Medulla oblongata (tissue), 1 donor: ENCODE data around the gene MEX3D.

ENCODE experiments used
- DNase-seq: peaks from one replicate; pipeline ENCODE4 v3.0.0-alpha.2; 2015; ENCODE audit errors: extremely low spot score

Gene MEX3D

DNA sequence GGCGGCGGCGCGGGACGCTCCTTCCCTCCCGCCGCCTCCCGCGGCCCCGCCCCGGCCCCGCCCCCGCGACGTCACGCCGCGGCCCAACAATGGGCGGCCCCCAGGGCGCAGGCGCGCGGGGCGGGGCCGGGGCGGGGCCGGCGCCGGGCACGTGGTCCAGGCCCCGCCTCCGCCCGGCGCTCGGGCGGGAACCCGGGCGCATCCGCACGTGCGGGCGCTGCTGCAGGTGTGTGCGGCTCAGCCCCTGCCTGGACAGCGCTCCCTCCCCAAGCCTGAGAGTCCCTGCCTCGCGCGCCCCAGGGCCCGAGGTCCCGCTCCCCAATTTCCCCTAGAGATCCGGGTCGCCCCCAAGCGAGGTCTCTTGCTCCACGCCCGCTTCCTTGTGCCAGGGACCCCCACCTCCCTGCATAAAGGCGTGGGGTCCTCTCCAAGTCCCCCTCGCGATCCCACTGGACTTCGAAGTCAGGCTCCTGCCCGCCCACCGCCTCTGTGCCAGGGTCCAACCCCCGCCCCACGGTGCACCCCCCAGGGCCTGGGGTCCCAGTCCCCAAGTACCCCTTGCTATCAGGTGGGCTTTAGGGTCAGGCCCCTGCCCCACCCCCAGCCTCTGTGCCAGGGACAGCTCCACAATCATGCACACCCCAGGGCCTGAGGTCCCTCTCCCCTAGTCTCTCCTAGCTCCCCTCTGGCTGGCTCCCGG lies at the start of gene MEX3D:
Gene MEX3D, minus strand, starts transcription at position 6 of the 700 bp plus-strand sequence. CDS start 267 bp downstream, outside the sequence.
- peak; percentile 76 for DNase-seq

DNA sequence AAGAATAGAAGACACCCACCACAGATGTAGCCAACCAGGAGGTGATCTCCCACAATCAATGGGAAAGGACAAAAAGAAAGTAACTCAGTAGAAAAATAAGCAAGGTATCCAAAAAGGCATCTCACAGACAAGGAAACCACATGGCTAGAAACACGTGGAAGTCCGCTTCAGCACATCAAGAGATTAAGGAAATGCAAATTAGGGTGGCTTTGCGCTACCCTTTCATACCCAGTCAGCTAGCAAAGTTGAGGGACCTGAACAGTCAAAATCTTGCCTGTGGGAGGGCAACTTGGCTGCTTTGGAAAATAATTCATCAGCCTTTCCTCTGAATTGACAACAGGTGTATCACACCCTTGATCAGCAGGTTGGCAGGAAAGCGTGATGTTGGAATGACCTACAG lies 48.8 kb upstream of the MEX3D start:
- DNase-seq: no peak

DNA sequence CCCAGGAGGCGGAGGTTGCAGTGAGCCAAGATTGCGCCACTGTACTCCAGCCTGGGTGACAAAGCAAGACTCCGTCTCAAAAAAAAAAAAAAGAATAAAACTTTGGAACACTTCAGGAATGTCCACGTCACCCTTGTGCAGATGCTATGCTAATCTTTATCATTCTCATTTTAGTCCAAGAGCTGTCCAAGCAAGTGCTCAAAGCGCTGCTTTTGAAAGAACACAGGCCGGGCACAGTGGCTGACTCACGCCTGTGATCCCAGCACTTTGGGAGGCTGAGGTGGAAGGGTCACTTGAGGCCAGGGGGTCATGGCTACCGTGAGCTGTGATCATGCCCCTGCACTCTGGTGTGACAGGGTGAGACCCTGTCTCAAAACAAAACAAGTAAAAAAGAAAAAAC lies 48.3 kb upstream of the MEX3D start:
- no peak for DNase-seq

DNA sequence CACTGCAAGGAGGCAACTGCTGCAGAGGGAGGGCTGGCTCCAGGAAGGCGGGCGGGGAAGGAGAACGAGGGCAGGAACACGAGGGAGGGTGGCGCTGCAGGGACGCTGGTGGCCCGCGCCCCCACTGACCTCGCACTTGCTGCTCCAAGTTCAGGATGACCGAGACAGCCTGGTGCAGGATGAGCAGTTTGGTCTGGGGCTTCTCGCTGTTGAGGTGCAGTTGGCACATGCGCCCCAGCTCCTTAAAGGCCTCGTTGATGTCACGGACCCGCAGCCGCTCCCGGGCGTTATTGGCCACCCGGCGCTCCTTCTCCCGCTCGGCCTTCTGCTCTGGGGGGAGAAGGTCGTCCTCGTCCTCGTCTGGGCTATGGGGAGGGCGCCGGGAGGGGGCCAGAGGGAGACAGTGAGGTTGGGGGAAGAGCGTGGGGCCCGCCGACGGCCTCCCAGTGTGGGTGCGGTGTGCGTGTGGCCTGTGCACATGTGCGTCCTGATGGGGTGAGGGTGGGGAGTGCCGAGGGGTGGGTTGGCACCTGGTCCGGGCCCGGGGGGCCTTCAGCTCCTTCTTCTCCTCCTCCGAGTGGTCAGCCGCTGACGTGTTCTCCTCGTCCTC lies 47.1 kb upstream of the MEX3D start:
- DNase-seq: no peak

DNA sequence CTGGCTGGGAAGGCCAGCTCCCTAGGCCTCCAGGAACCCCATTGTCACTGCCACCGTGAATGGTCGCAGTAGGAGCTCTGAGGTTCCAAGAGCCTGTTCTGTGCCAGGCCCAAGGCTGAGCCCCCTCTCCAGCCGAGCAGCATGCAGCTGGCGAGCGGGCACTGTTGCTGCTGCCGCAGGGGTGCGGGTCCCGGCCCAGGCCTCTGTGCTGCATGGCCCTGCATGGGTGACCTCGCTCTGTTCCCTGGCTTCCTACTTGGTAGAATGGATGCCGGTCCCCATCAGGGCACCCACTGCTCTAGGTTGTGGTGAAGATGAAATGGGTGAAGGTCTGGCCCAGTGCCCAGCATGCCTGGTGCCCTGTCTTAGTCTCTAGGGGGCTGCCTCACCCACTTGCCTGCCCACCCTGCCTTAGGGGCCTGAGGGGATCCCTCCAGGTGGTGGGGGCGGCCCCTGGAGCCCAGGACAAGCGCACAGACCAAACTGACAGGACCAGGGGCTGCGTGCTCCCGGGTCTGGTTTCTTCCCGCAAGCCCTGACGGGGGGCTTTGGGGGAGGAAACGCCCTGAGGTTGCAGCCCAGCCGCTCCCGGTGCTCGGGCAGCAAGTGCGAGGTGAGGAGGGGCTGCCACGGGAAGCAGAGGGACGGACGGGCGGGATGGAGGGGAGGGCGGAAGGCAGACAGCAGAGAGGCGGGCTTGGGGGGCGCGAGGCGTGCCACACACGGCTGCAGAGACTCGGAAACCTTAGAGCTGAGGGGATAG lies 45.9 kb upstream of the MEX3D start:
- no peak for DNase-seq

DNA sequence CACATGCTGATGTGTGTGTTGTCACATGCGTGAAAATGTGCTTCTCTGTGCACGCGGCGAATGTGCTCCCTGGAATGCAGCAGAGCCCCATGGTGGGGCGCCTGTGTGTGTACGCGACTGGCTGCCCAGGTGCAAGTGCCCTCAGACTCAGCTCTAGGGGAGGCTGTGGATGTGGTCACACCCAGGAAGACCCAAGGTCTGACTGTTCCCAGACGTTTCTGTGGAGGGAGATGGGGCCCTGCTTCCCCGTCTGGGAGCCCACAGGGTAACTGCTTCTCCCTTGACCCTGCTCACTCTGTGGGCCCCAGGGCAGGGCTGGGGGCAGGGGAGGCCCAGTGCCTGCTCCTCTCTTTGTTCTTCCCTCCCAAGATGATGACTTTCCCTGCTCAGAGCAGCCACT lies 45.0 kb upstream of the MEX3D start:
- no peak for DNase-seq

DNA sequence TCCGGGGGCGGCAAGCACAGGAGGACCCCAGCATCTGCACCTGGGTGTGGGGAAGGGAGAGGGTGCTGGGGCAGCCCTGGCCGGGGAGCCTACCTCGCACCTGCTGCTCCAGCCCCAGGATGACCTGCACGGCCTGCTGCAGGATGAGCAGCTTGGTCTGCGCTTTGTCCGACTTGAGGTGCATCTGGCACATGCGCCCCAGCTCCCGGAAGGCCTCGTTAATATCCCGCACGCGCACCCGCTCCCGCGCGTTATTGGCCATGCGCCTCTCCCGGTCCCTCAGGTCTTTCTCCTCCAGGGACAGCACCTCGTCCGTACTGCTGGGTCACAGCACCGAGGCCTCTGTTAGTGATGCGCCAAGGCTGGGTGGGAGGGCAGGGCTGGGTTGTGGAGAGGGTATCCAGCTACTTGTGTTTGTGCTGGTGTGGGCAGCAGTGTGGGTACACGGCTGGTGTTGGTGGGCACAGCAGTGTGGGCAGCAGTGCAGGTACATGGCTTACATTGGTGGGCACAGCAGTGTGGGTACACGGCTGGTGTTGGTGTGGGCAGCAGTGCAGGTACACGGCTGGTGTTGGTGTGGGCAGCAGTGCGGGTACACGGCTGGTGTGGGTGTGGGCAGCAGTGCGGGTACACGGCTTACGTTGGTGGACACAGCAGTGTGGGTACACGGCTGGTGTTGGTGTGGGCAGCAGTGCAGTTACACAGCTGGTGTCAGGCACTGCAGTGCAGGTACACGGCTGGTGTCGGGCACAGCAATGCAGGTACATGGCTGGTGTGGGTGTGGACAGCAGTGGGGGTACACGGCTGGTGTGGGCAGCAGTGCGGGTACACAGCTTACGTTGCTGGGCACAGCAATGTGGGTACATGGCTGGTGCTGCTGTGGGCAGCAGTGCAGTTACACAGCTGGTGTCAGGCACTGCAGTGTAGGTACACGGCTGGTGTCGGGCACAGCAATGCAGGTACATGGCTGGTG lies 44.3 kb upstream of the MEX3D start:
- no peak for DNase-seq

DNA sequence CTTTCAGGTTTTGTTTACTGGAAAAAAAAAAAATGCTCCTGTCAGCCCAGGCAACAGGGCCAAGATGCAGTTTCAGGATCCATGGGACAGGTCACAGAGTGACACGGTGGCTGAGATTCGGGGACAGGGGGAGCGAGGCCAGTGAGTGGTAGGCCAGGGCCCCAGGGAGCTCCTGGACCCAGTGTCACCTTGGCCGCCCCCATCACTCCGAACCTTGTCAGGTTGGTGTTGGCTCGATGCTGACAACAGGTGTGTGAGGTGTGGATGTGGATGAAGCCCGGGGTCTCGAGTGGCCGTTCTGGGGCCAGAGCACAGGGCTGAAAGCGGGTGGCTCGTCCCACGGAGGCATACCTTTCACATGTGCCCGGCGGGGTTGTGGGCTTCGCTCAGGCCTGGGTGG lies 43.2 kb upstream of the MEX3D start:
- DNase-seq: no peak

DNA sequence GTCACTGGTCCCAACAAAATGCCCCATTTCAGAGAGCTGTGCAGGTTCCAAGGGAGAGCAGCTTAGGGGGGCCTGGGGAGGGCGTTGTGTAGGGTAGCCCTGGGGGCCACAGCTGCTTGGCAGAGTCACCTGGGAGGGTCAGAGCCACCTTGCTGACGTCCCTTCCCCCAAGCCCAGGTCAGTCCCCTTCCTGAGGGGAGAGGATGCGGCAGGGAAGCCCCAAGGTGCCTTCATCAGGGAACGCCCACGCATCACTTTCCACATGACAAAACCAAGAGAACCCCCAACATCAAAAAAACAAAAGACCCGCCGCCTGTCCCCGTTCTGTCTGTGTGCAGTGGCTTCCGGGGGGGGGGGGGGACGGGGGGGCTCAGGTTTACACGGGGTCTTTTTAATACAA lies 42.5 kb upstream of the MEX3D start:
- DNase-seq: no peak

DNA sequence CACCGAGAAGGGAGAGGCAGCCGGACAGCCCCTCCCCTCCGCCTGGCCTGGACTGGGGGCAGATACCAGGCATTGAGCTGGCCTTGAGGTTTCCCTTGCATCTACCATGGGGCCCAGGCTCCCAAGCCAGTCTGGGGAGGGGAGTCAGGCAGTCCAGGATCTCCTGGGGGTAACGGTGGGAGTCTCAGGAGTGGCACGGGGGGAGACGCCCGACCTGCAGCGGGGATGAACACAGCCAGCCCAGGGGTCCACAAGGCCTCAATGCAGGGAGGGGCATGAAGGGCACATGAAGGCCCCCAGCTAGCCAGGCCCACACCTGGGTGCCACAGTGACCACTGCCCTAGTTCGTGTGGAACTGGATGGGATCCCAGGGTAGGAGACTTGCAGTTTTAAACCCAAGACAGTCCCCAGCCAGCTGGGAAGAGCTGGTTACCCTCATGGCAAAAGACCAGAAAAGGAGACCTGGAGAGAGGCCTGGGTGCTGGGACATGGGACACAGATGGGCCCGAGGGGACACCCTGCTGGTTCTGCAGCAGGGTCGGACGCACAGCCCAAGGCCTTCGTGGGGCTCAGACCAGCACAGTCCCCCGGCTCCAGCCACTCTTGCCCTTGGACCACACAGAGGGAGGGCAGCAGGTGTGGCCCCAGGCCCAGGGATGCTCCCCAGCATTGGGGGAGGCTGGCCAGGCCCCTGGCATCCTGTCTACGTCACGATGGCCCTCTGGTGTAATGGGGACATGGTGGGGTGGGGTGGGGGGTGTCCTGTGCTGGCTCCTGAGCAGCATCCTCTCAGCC lies 41.8 kb upstream of the MEX3D start:
- DNase-seq: no peak

DNA sequence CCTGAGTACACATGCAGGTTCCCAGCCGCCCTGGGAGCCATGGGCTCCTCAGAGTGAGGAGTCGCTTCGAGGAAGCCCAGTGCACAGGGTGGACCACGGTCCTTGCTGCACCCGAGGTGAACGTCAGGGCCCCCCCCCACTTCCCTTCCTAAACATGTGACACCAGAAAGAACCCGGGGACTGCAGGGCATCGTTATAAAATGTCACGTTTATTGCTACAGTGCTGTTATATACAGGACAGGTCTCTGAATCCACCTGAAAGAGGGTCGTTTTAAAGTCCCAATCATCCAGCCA lies 40.9 kb upstream of the MEX3D start:
- no peak for DNase-seq

DNA sequence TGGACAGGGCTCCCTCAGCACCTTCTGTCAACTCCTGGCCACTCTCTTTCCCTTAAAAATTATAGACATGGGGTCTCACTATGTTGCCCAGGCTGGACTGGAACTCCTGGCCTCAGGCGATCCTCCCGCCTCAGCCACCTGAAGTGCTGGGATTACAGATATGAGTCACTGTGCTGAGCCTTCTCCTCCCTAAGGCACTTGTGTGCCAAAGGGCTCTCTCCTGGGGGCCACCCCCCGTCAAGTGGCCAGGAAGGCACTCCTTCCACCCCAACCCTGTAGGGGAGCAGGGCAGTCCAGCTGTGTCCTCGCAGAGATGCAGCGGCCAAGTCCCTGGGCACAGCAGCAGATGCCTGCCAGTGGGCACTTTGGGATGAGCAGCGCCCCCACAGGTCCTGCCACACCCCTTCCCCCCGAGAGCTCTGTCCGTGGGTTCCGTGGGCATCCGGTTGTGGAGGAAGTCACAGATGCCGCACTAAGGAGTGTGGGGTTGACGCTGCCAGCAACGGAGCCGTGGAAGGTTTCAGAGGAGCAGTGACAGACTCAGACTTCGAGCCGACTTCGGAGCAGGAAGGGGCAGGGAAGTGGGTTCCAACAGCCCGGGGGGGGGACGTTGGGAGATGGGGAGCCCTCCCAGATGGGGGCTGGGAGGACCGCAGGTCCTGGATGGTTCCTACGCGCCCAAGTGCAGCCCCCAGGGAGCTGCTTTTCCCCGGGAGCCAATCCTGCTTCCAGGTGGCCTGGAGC lies 40.4 kb upstream of the MEX3D start:
- DNase-seq: no peak

DNA sequence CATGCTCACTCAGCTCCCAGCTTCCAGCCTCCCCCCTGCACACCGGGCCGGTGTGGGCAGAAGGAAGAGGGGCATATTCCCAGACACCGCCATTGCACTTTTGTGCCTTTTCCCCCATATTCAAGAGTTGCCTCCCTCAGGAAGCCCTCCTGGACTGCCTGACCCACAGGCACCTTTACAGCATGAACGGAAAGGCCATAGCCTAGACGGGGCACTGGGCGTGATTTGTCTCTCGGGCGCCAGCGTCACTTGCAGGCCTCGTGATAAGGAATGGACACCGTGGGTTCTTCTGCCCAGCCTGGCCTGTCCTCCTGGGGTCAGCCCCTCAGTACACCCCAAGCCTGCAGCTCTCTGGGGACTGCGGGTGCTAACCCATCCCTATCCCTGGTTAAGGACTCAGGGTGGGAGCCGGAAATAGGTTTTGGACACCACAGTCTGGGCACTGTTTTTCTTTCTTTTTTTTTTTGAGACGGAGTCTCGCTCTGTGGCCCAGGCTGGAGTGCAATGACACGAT lies 38.1 kb upstream of the MEX3D start:
- DNase-seq: no peak

DNA sequence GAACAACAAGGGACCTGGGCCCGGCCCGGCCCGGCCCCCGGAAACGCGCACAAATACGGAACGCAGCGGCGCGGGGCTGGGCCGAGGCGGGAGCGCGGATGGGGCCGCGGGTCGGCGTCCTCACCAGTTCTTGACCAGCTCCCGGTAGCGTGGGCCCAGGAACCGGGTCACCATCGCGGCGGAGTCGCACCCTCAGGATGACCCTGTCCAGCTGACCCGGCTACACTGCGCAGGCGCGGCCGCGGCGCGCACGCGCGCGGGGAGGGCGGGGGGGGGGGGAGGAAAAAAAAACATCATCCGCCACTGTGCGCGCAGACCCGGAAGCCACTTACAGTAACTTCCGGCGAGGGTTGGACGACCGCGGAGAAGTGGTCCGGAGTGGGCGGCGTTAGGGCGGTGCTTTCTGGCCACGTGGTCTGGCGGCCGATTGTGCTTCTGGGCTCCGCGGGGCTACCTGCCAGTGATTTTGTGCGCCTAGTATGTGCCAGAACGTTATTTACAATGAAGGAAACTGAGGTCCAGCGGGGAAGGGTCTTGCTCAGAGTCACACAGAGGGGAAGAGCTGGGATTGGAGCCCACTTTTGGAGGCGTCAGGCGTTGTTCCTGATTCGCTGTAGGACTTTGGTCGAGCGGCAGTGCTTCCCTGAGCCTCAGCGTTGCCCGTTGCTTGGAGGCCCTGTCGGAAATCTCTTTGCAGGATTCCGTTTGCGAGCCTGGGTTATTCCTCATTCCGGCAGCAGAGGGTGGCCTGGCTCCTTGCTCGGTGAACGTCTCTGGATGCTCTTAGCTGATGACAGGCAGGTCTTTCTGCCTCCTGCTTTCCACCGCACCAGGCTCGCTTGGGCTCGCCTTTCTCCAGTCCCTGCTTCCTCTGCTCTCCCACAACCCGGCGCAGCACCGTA lies 37.4 kb upstream of the MEX3D start, which contains the start of gene UQCR11:
Gene UQCR11, minus strand, starts transcription at position 227 of the 902 bp plus-strand sequence. Its CDS starts 53 bp downstream, at position 174.
- DNase-seq: peak; percentile 98

DNA sequence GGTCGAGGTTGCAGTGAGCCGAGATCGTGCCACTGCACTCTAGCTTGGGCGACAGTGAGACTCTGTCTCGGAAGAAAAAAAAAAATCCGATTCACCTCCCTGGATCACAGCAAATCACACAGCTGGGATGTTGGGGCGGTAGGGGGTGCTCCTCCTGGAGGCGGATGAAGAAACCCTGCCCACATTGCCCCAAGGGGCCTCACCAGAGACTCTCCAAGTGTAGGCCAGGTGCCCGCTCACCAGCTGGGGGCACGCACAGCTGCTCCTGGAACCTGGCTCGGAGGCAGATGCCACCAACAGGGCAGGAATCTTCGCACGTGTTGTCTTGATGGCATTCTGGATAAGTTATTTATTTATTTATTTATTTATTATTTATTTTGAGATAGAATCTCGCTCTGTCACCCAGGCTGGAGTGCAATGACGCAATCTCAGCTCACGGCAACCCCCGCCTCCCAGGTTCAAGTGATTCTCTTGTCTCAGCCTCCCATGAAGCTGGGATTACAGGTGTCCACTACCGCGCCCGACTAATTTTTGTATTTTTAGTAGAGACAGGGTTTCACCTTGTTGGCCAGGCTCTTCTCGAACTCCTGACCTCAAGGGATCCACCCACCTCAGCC lies 34.1 kb upstream of the MEX3D start:
- DNase-seq: no peak

DNA sequence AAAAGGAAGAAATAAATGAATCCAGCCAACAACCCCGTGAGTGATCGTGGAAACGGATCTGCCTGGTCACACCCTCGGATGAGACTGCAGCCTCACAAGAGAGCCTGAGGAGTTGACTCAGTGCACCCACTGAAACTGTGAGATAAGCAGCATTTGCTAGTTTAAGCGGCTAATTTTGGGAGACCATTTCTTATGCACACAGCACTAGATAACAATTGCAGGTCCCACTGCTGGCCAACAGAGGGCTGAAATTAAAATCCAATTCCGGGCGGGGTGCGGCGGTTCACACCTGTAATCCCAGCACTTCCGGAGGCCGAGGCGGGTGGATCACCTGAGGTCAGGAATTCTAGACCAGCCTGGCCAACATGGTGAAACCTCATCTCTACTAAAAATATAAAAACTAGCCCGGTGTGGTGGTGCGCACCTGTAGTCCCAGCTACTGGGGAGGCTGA lies 33.5 kb upstream of the MEX3D start:
- DNase-seq: no peak

DNA sequence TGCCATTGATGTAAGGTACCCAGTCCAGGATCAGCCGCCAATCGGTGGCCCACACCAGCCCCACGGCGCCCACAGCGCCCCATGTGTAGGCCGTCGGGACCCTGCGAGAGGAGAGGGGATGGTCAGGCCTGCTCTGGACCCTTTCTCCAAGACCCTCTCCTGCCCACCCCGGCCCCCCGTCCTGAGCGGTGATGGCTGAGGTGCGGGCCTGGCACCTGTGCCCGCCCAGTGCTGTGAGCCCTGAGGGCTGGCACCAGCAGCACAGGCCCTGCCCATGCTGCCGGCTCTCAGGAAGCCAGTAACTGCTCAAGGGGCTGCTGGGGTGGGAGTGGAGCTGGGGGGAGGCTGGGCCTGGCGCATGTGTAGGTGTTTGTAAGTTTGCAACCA lies 31.3 kb upstream of the MEX3D start:
- DNase-seq: no peak

DNA sequence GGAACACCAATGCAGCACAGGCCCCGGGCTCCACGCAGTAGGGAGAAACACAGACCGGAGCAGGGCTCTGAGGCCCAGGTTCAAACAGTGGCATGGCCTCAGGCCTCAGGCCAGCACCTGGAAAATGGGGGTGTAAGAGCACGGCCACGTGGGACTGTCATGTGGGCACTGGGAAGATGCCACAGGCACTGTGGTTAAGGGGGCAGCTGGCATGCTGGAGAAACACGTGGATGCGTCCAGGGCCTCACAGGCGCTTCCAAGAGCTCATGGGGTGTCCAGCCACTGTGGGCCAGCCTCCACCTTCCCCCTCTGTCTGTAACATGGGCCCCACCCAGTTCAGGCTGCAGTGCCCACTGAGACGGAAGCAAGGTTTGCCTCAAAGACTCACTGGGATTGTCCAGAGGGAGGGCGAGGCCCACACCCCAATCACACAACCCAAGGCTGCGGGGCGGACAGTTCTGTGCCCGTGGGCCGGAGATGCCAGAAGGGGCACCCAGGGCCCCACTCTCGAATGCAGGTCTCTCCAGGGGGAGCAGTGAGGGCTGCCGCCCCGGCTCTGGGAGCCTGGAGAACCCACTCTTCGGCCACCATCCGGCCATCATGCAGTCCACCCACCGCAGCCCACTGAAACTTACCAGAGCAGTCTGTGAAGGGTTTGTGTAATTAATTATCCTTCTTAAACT lies 30.8 kb upstream of the MEX3D start:
- no peak for DNase-seq
